SK-N-SH treated with all-trans-retinoic acid at 6 μM for 48 hours (cell line): Measurements from ENCODE around the gene POLR2C.

Experiments
- ATAC-seq: fragments of 200-7000 bp; cut with Tn5 transposase; 3 replicates; pipeline ENCODE4 v1.9.1; 2020; ENCODE audit warnings: mild to moderate bottlenecking, moderate library complexity
- ARNTL ChIP-seq: fragments of 450-650 bp; formaldehyde crosslinking; IDR thresholded peaks from 2 replicates; pipeline ENCODE4 v1.5.0; 2020; ENCODE audit warnings: low read depth, mild to moderate bottlenecking, moderate library complexity, borderline replicate concordance
- BACH2 ChIP-seq: fragments of 250-450 bp; sonication (Bioruptor Pico); IDR thresholded peaks from 2 replicates; pipeline ENCODE4 v1.9.0; 2021; ENCODE audit warnings: mild to moderate bottlenecking, borderline replicate concordance
- CSDC2 ChIP-seq: fragments of 250-450 bp; sonication (Bioruptor Pico); IDR thresholded peaks from 2 replicates; pipeline ENCODE4 v1.5.0; 2020; ENCODE audit warnings: mild to moderate bottlenecking, moderate library complexity
- ESRRG ChIP-seq: fragments of 250-450 bp; sonication (Bioruptor Pico); IDR thresholded peaks from 2 replicates; pipeline ENCODE4 v1.6.1; 2021; ENCODE audit warnings: mild to moderate bottlenecking
- GLIS3 ChIP-seq: fragments of 250-450 bp; sonication (Bioruptor Pico); IDR thresholded peaks from 2 replicates; pipeline ENCODE4 v1.5.0; 2020; ENCODE audit warnings: mild to moderate bottlenecking, moderate library complexity
- ISL1 ChIP-seq: fragments of 250-450 bp; sonication (Bioruptor Pico); IDR thresholded peaks from 2 replicates; pipeline ENCODE4 v2.1.2; 2022; ENCODE audit warnings: mild to moderate bottlenecking, moderate library complexity
- OSR1 ChIP-seq: fragments of 250-450 bp; sonication (Bioruptor Pico); IDR thresholded peaks from 2 replicates; pipeline ENCODE4 v1.8.0; 2022; ENCODE audit warnings: moderate library complexity, mild to moderate bottlenecking, inconsistent platforms
- PPARA ChIP-seq: fragments of 250-450 bp; sonication (Bioruptor Pico); IDR thresholded peaks from 2 replicates; pipeline ENCODE4 v1.5.0; 2020; ENCODE audit warnings: mild to moderate bottlenecking, borderline replicate concordance
- RARB ChIP-seq: fragments of 250-450 bp; sonication (Bioruptor Pico); IDR thresholded peaks from 2 replicates; pipeline ENCODE4 v1.8.0; 2021; ENCODE audit warnings: mild to moderate bottlenecking, moderate library complexity
- SNAI2 ChIP-seq: fragments of 250-450 bp; sonication (Bioruptor Pico); IDR thresholded peaks from 2 replicates; pipeline ENCODE4 v1.5.0; 2020; ENCODE audit warnings: mild to moderate bottlenecking, moderate library complexity
- TCF4 ChIP-seq: fragments of 250-450 bp; sonication (Bioruptor Pico); IDR thresholded peaks from 2 replicates; pipeline ENCODE4 v1.8.0; 2021; ENCODE audit warnings: mild to moderate bottlenecking, moderate library complexity, borderline replicate concordance
- TOX ChIP-seq: fragments of 250-450 bp; sonication (Bioruptor Pico); IDR thresholded peaks from 2 replicates; pipeline ENCODE4 v1.8.0; 2021; ENCODE audit warnings: mild to moderate bottlenecking, moderate library complexity, borderline replicate concordance
- ZC3H10 ChIP-seq: fragments of 250-450 bp; sonication (Bioruptor Pico); IDR thresholded peaks from 2 replicates; pipeline ENCODE4 v1.5.1; 2021; ENCODE audit warnings: mild to moderate bottlenecking, moderate library complexity
- ZFP3 ChIP-seq: fragments of 250-450 bp; sonication (Bioruptor Pico); IDR thresholded peaks from 2 replicates; pipeline ENCODE4 v1.5.0; 2020; ENCODE audit warnings: mild to moderate bottlenecking, moderate library complexity
- ZFP30 ChIP-seq: fragments of 450-650 bp; formaldehyde crosslinking; IDR thresholded peaks from 2 replicates; pipeline ENCODE4 v1.5.0; 2022; ENCODE audit warnings: mild to moderate bottlenecking, moderate library complexity
- ZNF565 ChIP-seq: fragments of 450-650 bp; formaldehyde crosslinking; conservative IDR thresholded peaks from 2 replicates; pipeline ENCODE4 v1.5.0; 2020; ENCODE audit warnings: low read depth, mild to moderate bottlenecking, moderate library complexity
- ZNF70 ChIP-seq: fragments of 450-650 bp; formaldehyde crosslinking; IDR thresholded peaks from 2 replicates; pipeline ENCODE4 v1.5.0; 2020; ENCODE audit warnings: mild to moderate bottlenecking, moderate library complexity
- ZNF8 ChIP-seq: fragments of 450-650 bp; formaldehyde crosslinking; IDR thresholded peaks from 2 replicates; pipeline ENCODE4 v1.5.0; 2020; ENCODE audit warnings: mild to moderate bottlenecking, moderate library complexity
- TF ChIP-seq, protein P1 (sequence below): fragments of 250-450 bp; sonication (Bioruptor Pico); IDR thresholded peaks from 2 replicates; pipeline ENCODE4 v1.8.0; 2020; ENCODE audit warnings: mild to moderate bottlenecking, moderate library complexity, borderline replicate concordance
- TF ChIP-seq, protein P2 (sequence below): fragments of 250-450 bp; sonication (Bioruptor Pico); IDR thresholded peaks from 2 replicates; pipeline ENCODE4 v1.5.1; 2021; ENCODE audit warnings: mild to moderate bottlenecking, moderate library complexity
- TF ChIP-seq, protein P3 (sequence below): fragments of 250-450 bp; sonication (Bioruptor Pico); IDR thresholded peaks from 2 replicates; pipeline ENCODE4 v1.5.1; 2020; ENCODE audit warnings: low read depth, mild to moderate bottlenecking, moderate library complexity
- TF ChIP-seq, protein P4 (sequence below): fragments of 250-450 bp; sonication (Bioruptor Pico); IDR thresholded peaks from 2 replicates; pipeline ENCODE4 v1.5.0; 2020; ENCODE audit warnings: mild to moderate bottlenecking, moderate library complexity
- TF ChIP-seq, protein P5 (sequence below): fragments of 250-450 bp; sonication (Bioruptor Pico); IDR thresholded peaks from 2 replicates; pipeline ENCODE4 v1.8.0; 2021; ENCODE audit warnings: low read depth, mild to moderate bottlenecking, moderate library complexity, borderline replicate concordance

POLR2C gene

DNA sequence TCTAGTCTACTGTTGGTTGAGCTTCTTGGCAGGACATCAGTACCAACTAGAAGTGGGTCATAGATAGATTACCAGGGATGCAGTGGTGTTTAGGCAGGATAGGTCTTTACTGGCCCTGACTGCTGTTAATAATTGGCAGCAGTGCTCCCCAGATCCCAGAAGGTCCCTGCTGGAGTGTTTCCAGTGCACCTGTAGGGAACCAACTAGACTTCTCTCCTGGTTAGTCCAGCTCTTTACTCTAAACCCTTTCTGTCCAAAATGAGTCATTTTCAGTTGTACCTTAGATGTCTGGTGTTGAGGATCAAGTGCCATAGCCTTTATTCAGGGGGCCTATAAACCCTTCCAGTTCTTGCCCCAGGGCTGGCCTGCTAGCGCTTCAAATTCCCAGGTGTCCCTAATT lies 8.7 kb downstream of the POLR2C start:
- TF ChIP-seq ZC3H10 (no peak), ZFP3 (CRISPR knock-in tag) (no peak)
- TF ChIP-seq, protein P1, sequence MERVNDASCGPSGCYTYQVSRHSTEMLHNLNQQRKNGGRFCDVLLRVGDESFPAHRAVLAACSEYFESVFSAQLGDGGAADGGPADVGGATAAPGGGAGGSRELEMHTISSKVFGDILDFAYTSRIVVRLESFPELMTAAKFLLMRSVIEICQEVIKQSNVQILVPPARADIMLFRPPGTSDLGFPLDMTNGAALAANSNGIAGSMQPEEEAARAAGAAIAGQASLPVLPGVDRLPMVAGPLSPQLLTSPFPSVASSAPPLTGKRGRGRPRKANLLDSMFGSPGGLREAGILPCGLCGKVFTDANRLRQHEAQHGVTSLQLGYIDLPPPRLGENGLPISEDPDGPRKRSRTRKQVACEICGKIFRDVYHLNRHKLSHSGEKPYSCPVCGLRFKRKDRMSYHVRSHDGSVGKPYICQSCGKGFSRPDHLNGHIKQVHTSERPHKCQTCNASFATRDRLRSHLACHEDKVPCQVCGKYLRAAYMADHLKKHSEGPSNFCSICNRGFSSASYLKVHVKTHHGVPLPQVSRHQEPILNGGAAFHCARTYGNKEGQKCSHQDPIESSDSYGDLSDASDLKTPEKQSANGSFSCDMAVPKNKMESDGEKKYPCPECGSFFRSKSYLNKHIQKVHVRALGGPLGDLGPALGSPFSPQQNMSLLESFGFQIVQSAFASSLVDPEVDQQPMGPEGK: no peak
- ATAC-seq: no peak

DNA sequence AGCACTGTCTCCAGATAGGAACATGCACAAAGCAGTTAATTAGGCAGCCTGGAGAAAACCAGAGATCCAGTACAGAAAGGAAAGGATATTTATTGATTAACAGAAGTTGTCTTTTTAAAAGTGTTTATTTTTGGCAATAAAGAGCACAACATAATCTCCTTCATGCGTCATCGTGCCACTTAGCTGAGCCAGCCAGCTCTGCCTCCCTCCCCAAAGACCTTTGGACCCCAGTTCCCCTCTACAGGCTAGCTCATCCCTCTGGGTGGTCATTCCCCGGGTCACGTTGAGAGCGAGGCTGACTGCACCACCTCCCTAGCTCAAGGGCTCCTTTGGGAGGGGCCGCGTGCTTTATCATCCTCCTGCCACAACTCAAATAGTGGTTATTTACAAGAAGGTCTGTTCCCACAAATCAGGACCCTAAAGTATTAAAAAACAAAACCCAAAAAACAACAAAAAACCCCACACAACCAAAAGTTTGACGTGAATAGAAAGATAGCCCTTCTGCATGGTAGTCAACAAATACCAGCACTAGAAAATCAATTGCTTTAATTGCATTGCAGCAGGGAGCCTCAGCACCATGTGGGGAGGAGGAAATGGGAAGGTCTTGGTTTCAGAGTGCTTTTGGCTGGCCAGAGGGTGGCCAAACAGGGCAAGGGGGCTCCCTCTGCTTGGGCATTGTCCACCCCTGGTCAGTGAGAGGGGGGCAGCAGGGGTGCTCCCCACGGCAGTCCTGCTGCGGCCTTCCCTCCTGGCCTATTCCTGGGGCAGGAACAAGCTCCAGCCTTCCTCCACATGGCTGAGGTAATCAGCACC lies 9.6 kb downstream of the POLR2C start:
- no peak for TF ChIP-seq ISL1
- TF ChIP-seq, protein P1: no peak
- TF ChIP-seq ZNF565 (CRISPR knock-in tag): no peak
- no peak for TF ChIP-seq CSDC2 (CRISPR knock-in tag)
- TF ChIP-seq GLIS3 (CRISPR knock-in tag): no peak
- TF ChIP-seq RARB (CRISPR knock-in tag): no peak
- no peak for TF ChIP-seq OSR1 (CRISPR knock-in tag)
- no peak for TF ChIP-seq SNAI2 (CRISPR knock-in tag)
- no peak for TF ChIP-seq ARNTL
- TF ChIP-seq BACH2: no peak
- no peak for TF ChIP-seq ZC3H10
- no peak for TF ChIP-seq TOX (CRISPR knock-in tag)
- TF ChIP-seq, protein P2, sequence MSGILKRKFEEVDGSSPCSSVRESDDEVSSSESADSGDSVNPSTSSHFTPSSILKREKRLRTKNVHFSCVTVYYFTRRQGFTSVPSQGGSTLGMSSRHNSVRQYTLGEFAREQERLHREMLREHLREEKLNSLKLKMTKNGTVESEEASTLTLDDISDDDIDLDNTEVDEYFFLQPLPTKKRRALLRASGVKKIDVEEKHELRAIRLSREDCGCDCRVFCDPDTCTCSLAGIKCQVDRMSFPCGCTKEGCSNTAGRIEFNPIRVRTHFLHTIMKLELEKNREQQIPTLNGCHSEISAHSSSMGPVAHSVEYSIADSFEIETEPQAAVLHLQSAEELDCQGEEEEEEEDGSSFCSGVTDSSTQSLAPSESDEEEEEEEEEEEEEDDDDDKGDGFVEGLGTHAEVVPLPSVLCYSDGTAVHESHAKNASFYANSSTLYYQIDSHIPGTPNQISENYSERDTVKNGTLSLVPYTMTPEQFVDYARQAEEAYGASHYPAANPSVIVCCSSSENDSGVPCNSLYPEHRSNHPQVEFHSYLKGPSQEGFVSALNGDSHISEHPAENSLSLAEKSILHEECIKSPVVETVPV (CRISPR knock-in tag): no peak
- TF ChIP-seq TCF4 (CRISPR knock-in tag): no peak
- no peak for TF ChIP-seq ZNF70 (CRISPR knock-in tag)
- no peak for TF ChIP-seq ZNF8 (CRISPR knock-in tag)

DNA sequence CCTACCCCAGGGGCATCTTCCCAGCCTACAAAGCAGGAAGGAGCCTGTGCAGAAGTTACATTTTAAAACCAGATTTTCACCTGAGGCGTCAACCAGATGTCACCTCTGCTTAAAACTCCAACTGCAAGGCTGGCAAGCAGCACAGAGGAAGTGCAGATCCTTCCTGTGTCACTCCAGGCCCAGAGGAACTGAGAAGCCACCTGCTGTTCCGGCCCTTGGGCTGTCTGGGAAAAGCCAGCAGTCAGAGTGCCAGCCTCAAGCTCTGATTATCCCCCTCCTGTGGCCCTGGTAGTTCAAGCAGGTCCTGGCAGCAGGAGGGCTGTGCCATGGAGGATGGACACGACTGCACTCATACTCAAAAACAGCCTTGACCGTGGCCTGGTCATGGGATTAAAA lies 10.2 kb downstream of the POLR2C start:
- peak; percentile 17; the same call in 1 of the 2 replicates for TF ChIP-seq TCF4 (CRISPR knock-in tag)
- TF ChIP-seq, protein P3, sequence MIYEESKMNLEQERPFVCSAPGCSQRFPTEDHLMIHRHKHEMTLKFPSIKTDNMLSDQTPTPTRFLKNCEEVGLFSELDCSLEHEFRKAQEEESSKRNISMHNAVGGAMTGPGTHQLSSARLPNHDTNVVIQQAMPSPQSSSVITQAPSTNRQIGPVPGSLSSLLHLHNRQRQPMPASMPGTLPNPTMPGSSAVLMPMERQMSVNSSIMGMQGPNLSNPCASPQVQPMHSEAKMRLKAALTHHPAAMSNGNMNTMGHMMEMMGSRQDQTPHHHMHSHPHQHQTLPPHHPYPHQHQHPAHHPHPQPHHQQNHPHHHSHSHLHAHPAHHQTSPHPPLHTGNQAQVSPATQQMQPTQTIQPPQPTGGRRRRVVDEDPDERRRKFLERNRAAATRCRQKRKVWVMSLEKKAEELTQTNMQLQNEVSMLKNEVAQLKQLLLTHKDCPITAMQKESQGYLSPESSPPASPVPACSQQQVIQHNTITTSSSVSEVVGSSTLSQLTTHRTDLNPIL (CRISPR knock-in tag): no peak

More for the DNA sequence above, 9.6 kb downstream of the POLR2C start:
- ATAC-seq: no peak; the same call in 2 of the 3 replicates

DNA sequence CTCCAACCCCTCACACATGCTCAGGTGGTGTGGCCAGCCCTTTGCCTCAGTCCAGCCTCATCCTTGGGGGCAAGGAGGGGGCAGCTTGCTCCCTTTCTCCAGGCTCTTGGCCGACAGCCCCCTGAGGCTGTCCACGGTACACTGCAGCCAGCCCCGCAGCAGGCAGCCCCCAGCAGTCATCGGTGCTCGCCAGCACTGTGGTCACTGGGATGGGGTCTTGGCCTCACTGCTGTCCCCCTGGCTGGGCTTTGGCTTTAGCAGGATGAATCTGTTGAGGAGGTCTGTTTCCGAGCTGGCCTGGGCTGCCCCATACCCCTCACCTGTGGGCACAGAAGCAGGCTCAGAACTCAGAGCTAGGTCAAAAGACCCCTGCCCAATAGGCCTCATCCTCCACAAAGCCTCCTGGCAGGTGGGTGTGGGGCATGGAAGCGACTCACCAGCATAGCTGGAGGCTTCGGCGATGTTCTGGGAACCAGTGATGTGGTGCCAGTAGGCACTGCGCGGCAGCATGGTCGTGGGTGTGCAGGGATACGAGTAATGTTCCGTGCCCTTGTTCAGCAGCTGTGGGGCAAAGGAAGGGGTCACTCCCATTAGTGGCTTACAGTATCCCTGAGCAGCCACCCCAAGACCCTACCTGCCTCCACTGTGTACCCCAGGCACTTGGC lies 10.8 kb downstream of the POLR2C start:
- ATAC-seq: peak; percentile 3; the same call in 2 of the 3 replicates
- TF ChIP-seq, protein P4, sequence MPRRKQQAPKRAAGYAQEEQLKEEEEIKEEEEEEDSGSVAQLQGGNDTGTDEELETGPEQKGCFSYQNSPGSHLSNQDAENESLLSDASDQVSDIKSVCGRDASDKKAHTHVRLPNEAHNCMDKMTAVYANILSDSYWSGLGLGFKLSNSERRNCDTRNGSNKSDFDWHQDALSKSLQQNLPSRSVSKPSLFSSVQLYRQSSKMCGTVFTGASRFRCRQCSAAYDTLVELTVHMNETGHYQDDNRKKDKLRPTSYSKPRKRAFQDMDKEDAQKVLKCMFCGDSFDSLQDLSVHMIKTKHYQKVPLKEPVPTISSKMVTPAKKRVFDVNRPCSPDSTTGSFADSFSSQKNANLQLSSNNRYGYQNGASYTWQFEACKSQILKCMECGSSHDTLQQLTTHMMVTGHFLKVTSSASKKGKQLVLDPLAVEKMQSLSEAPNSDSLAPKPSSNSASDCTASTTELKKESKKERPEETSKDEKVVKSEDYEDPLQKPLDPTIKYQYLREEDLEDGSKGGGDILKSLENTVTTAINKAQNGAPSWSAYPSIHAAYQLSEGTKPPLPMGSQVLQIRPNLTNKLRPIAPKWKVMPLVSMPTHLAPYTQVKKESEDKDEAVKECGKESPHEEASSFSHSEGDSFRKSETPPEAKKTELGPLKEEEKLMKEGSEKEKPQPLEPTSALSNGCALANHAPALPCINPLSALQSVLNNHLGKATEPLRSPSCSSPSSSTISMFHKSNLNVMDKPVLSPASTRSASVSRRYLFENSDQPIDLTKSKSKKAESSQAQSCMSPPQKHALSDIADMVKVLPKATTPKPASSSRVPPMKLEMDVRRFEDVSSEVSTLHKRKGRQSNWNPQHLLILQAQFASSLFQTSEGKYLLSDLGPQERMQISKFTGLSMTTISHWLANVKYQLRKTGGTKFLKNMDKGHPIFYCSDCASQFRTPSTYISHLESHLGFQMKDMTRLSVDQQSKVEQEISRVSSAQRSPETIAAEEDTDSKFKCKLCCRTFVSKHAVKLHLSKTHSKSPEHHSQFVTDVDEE: no peak
- TF ChIP-seq, protein P5, sequence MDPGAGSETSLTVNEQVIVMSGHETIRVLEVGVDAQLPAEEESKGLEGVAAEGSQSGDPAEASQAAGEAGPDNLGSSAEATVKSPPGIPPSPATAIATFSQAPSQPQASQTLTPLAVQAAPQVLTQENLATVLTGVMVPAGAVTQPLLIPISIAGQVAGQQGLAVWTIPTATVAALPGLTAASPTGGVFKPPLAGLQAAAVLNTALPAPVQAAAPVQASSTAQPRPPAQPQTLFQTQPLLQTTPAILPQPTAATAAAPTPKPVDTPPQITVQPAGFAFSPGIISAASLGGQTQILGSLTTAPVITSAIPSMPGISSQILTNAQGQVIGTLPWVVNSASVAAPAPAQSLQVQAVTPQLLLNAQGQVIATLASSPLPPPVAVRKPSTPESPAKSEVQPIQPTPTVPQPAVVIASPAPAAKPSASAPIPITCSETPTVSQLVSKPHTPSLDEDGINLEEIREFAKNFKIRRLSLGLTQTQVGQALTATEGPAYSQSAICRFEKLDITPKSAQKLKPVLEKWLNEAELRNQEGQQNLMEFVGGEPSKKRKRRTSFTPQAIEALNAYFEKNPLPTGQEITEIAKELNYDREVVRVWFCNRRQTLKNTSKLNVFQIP (CRISPR knock-in tag): no peak
- TF ChIP-seq CSDC2 (CRISPR knock-in tag) (no peak), ZNF565 (CRISPR knock-in tag) (no peak), ZNF8 (CRISPR knock-in tag) (no peak), OSR1 (CRISPR knock-in tag) (no peak), ZFP3 (CRISPR knock-in tag) (no peak), ZC3H10 (no peak), TCF4 (CRISPR knock-in tag) (no peak), ESRRG (CRISPR knock-in tag) (no peak), ZFP30 (CRISPR knock-in tag) (no peak), PPARA (CRISPR knock-in tag) (no peak), BACH2 (no peak)

More for the DNA sequence above, 10.2 kb downstream of the POLR2C start:
- ATAC-seq: peak; percentile 5; the same call in 1 of the 3 replicates
